ENCODE results near the gene MRPL14.
"Not testable (repeated sequence)": the region's sequence is repeated elsewhere in the genome, so short reads cannot be mapped to it uniquely, and the experiment has no call there.

Gene MRPL14

GRCh38 chr6:44149369-44150012 lies 22.2 kb upstream of the MRPL14 start:
- no peak for DNase-seq (ENCODE audit: low spot score)

GRCh38 chr6:44148306-44148705 lies 21.1 kb upstream of the MRPL14 start:
- no peak for DNase-seq (ENCODE audit: low spot score)

- no peak for DNase-seq (ENCODE audit: low spot score)
Observed at GRCh38 chr6:44147256-44147655, 20.0 kb upstream of the MRPL14 start.

GRCh38 chr6:44146685-44147084 lies 19.4 kb upstream of the MRPL14 start:
- no peak for DNase-seq (ENCODE audit: low spot score)

- no peak for DNase-seq (ENCODE audit: low spot score)
Observed at GRCh38 chr6:44145839-44146238, 18.6 kb upstream of the MRPL14 start.

GRCh38 chr6:44144536-44144935 lies 17.3 kb upstream of the MRPL14 start:
- DNase-seq (ENCODE audit: low spot score), result not testable (repeated sequence)

- no peak for DNase-seq (ENCODE audit: low spot score)
Observed at GRCh38 chr6:44143731-44144130, 16.5 kb upstream of the MRPL14 start.

GRCh38 chr6:44142835-44143234 lies 15.6 kb upstream of the MRPL14 start:
- DNase-seq (ENCODE audit: low spot score), result no peak

GRCh38 chr6:44139351-44139743 lies 12.1 kb upstream of the MRPL14 start:
- DNase-seq (ENCODE audit: low spot score), result no peak

GRCh38 chr6:44138717-44139350 lies 11.6 kb upstream of the MRPL14 start:
- DNase-seq (ENCODE audit: low spot score), result no peak

- no peak for DNase-seq (ENCODE audit: low spot score)
Observed at GRCh38 chr6:44135875-44136274, 8.6 kb upstream of the MRPL14 start.

GRCh38 chr6:44135173-44135758 lies 8.0 kb upstream of the MRPL14 start:
- no peak for DNase-seq (ENCODE audit: low spot score)

- DNase-seq (ENCODE audit: low spot score), result no peak
Observed at GRCh38 chr6:44133981-44134711, 6.9 kb upstream of the MRPL14 start.

- DNase-seq (ENCODE audit: low spot score), result no peak
Observed at GRCh38 chr6:44133003-44133931, 6.0 kb upstream of the MRPL14 start.

GRCh38 chr6:44132476-44132875 lies 5.2 kb upstream of the MRPL14 start:
- DNase-seq (ENCODE audit: low spot score), result no peak

- DNase-seq (ENCODE audit: low spot score), result no peak
Observed at GRCh38 chr6:44131892-44132291, 4.6 kb upstream of the MRPL14 start.

- DNase-seq (ENCODE audit: low spot score), result no peak
Observed at GRCh38 chr6:44129841-44130322, 2.6 kb upstream of the MRPL14 start.

- no peak for DNase-seq (ENCODE audit: low spot score)
Observed at GRCh38 chr6:44128020-44128917, 1.0 kb upstream of the MRPL14 start.

GRCh38 chr6:44126320-44127149 lies 717 bp downstream of the MRPL14 start:
- DNase-seq (ENCODE audit: low spot score), result no peak

GRCh38 chr6:44123544-44123943 lies 3.7 kb downstream of the MRPL14 start:
- no peak for DNase-seq (ENCODE audit: low spot score)
